ENCODE measurements around the gene SEMA4C. TPM values are rescaled to one million over a fixed set of nuclear protein-coding genes. Genes with fewer than 3 reads are reported as not detected.

SEMA4C gene
- total and polyA plus RNA-seq, 9 of the 15 experiments (the other 6 are each of a cell fraction or from before 2014, with no cell fraction given): 0.32 to 59.7 (median 23.9) TPM

DNA sequence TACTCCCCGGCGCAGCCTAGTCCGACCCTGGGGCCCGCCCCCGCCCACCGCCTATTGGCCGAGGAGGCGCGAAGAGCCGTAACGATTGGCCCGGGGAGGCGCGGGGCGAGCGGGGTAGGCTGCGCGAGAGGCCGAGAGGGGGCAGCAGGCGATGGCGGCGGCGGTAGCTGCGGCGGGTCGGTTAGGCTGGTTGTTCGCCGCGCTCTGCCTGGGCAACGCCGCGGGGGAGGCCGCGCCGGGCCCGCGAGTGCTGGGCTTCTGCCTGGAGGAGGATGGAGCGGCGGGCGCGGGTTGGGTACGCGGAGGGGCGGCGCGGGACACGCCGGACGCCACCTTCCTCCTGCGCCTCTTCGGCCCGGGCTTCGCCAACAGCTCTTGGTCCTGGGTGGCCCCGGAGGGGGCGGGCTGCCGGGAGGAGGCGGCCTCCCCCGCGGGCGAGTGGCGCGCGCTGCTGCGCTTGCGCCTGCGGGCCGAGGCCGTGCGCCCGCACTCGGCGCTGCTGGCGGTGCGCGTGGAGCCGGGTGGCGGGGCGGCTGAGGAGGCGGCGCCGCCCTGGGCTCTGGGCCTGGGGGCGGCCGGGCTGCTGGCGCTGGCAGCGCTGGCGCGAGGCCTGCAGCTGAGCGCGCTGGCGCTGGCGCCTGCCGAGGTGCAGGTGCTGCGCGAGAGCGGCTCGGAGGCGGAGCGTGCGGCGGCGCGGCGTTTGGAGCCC lies 53.6 kb downstream of the SEMA4C start, which contains the start of gene CNNM3:
TSS of gene CNNM3 (plus strand) at position 142 of the 709 bp plus-strand sequence. CDS start at position 152, 10 bp downstream.
- Histone ChIP-seq H3K79me2 (ENCODE audit: control insufficient read depth, insufficient read depth, low read length) (peaks cover 44% of the 10 kb centered on the region), H3K9ac (ENCODE audit: insufficient read depth in 1 of 2, low read depth in 2 of 2, low read length in 2 of 2) (peak within 1 kb of the TSS; percentile 64 to 89; a peak in 3 of 4 replicates), H4K20me1 (replicated peaks; ENCODE audit: control insufficient read depth, insufficient read depth, low read length) (peaks cover 40% of the 10 kb centered on the region), H3K9me3 (replicated peaks; ENCODE audit: control insufficient read depth, insufficient read depth, low read depth, low read length) (no peaks in the 10 kb centered on the region), H3K4me2 (ENCODE audit: insufficient read depth, low read length) (peak within 1 kb of the TSS; percentile 90), H3K36me3 (ENCODE audit: control insufficient read depth, insufficient read depth, low read length) (peaks cover 24% of the 10 kb centered on the region), H3K4me3 (peak within 1 kb of the TSS; percentile 80), H2AFZ (ENCODE audit: low read depth, low read length) (peak within 1 kb of the TSS; percentile 89), H3K4me1 (replicated peaks in 1 of 2; ENCODE audit: control insufficient read depth in 2 of 2, insufficient read depth in 2 of 2, low read length in 2 of 2) (peaks cover 34 to 49% of the 10 kb centered on the region in 2 experiments), H3K27ac (ENCODE audit: extremely low read depth, low read depth, low read length) (peak within 1 kb of the TSS; percentile 81), H3K9me1 (ENCODE audit: control insufficient read depth, insufficient read depth, low read length) (peaks cover 23% of the 10 kb centered on the region), H3K27me3 (ENCODE audit: control insufficient read depth in 2 of 2, insufficient read depth in 2 of 2, low read length in 2 of 2) (no peaks in the 10 kb centered on the region)
- ChIA-PET POLR2A (interaction anchor here (0.6 to 1.5 kb wide), 4 partner anchors 18 to 266 kb away, joined by 3 to 4 read pairs (median 3); no protein-coding TSS in a partner anchor), CTCF (ENCODE audit: low intra/inter-chr PET ratio) (no interaction called here)
- intact Hi-C loops (cut with micrococcal nuclease) (loop anchor here (5.0 kb wide), 1 partner anchor 54 kb away; the partner anchor contains the start of gene CNNM4), in situ Hi-C loops (cut with MboI) (no loop called here)
- FAIRE-seq: peak; percentile 32
- no TSS peak for BruUV-seq (replicated peaks)
- DNase-seq (ENCODE audit: extremely low read depth in 1 of 4, low spot score in 3 of 4): peak; percentile 96 to 99 (median 98)
- whole genome bisulfite sequencing (ENCODE audit: insufficient coverage, low coverage, missing lambda C conversion rate): 0% methylated on average over 42 of the region's 103 CpGs
- peak; percentile 97 for ATAC-seq
- TF ChIP-seq, protein P1, sequence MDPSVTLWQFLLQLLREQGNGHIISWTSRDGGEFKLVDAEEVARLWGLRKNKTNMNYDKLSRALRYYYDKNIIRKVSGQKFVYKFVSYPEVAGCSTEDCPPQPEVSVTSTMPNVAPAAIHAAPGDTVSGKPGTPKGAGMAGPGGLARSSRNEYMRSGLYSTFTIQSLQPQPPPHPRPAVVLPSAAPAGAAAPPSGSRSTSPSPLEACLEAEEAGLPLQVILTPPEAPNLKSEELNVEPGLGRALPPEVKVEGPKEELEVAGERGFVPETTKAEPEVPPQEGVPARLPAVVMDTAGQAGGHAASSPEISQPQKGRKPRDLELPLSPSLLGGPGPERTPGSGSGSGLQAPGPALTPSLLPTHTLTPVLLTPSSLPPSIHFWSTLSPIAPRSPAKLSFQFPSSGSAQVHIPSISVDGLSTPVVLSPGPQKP (CRISPR knock-in tag; IDR thresholded peaks at IDR 0.05): no peak
- TF ChIP-seq, protein P2, sequence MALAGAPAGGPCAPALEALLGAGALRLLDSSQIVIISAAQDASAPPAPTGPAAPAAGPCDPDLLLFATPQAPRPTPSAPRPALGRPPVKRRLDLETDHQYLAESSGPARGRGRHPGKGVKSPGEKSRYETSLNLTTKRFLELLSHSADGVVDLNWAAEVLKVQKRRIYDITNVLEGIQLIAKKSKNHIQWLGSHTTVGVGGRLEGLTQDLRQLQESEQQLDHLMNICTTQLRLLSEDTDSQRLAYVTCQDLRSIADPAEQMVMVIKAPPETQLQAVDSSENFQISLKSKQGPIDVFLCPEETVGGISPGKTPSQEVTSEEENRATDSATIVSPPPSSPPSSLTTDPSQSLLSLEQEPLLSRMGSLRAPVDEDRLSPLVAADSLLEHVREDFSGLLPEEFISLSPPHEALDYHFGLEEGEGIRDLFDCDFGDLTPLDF (CRISPR knock-in tag; IDR thresholded peaks at IDR 0.05): no peak
- TF ChIP-seq EGR1 (conservative IDR thresholded peaks at IDR 0.05) (peak; percentile 66; the same call in 1 of the 2 replicates), ZNF77 (CRISPR knock-in tag; IDR thresholded peaks at IDR 0.05) (no peak), HNRNPLL (IDR thresholded peaks at IDR 0.05; ENCODE audit: low read depth, low read length, poor library complexity, severe bottlenecking) (peak; percentile 74), FUS (optimal IDR thresholded peaks at IDR 0.05; ENCODE audit: low read depth, low read length) (no peak), RBM34 (IDR thresholded peaks at IDR 0.05; ENCODE audit: borderline replicate concordance, insufficient read depth, low read length) (0 out of 2 replicates have a peak, but pooled peaks have one; percentile 76), ZNF311 (CRISPR knock-in tag; IDR thresholded peaks at IDR 0.05) (no peak), ZNF224 (CRISPR knock-in tag; IDR thresholded peaks at IDR 0.05) (no peak), ZNF589 (CRISPR knock-in tag; IDR thresholded peaks at IDR 0.05; ENCODE audit: low read depth) (no peak), SREBF1 (IDR thresholded peaks at IDR 0.05; ENCODE audit: borderline replicate concordance, low read depth, low read length) (no peak), HDGF (IDR thresholded peaks at IDR 0.05) (no peak), ZNF184 (CRISPR knock-in tag; IDR thresholded peaks at IDR 0.05) (no peak), SMARCE1 (IDR thresholded peaks at IDR 0.05) (no peak)
- TF ChIP-seq, protein P3, sequence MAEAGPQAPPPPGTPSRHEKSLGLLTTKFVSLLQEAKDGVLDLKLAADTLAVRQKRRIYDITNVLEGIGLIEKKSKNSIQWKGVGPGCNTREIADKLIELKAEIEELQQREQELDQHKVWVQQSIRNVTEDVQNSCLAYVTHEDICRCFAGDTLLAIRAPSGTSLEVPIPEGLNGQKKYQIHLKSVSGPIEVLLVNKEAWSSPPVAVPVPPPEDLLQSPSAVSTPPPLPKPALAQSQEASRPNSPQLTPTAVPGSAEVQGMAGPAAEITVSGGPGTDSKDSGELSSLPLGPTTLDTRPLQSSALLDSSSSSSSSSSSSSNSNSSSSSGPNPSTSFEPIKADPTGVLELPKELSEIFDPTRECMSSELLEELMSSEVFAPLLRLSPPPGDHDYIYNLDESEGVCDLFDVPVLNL (CRISPR knock-in tag; IDR thresholded peaks at IDR 0.05; ENCODE audit: low read depth): no peak
- TF ChIP-seq, protein P4, sequence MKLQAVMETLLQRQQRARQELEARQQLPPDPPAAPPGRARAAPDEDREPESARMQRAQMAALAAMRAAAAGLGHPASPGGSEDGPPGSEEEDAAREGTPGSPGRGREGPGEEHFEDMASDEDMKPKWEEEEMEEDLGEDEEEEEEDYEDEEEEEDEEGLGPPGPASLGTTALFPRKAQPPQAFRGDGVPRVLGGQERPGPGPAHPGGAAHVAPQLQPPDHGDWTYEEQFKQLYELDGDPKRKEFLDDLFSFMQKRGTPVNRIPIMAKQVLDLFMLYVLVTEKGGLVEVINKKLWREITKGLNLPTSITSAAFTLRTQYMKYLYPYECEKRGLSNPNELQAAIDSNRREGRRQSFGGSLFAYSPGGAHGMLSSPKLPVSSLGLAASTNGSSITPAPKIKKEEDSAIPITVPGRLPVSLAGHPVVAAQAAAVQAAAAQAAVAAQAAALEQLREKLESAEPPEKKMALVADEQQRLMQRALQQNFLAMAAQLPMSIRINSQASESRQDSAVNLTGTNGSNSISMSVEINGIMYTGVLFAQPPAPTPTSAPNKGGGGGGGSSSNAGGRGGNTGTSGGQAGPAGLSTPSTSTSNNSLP (IDR thresholded peaks at IDR 0.05; ENCODE audit: borderline replicate concordance, low read depth, low read length): no peak
